GM21528 (cell line): ENCODE measurements around the gene GULP1.
"Not testable (repeated sequence)": the region's sequence is repeated elsewhere in the genome, so short reads cannot be mapped to it uniquely, and the experiment has no call there.

Experiments
- ATAC-seq: cut with Tn5 transposase; IDR thresholded peaks from one replicate; pipeline ENCODE4 v1.9.1; 2021; ENCODE audit warnings: mild to moderate bottlenecking, moderate library complexity; ENCODE audit not compliant: unreplicated experiment, low FRiP score

GULP1 gene, protein sequence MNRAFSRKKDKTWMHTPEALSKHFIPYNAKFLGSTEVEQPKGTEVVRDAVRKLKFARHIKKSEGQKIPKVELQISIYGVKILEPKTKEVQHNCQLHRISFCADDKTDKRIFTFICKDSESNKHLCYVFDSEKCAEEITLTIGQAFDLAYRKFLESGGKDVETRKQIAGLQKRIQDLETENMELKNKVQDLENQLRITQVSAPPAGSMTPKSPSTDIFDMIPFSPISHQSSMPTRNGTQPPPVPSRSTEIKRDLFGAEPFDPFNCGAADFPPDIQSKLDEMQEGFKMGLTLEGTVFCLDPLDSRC

GRCh38 chr2:188291617-188292347, at the start of gene GULP1:
GULP1 (plus strand) TSS chr2:188291874; CDS start chr2:188477703, 185,829 bp downstream.
- no peak for ATAC-seq

GRCh38 chr2:188243381-188243780, 48.3 kb upstream of the GULP1 start:
- no peak for ATAC-seq

DNA sequence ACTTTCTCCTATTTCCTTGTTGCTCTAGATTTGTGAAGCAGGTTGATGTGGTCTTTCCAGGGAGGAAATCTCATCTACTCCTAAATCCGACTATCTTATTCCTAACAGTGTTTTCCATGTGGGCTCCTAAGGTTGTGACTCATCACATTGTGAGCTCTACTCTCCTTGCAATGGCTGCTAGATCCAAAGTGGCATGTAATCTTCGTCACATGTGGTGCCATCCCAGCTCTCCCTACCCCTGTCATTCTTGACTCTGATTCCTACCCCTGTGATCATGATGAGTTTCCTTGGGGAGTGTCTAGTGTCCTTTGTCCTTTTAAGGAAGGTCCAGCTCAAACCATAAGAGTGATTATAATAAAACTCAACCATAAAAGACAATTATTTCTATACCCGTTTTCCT, 47.3 kb upstream of the GULP1 start:
- ATAC-seq = no peak

GRCh38 chr2:188245230-188245629, 46.4 kb upstream of the GULP1 start:
- no peak for ATAC-seq

DNA sequence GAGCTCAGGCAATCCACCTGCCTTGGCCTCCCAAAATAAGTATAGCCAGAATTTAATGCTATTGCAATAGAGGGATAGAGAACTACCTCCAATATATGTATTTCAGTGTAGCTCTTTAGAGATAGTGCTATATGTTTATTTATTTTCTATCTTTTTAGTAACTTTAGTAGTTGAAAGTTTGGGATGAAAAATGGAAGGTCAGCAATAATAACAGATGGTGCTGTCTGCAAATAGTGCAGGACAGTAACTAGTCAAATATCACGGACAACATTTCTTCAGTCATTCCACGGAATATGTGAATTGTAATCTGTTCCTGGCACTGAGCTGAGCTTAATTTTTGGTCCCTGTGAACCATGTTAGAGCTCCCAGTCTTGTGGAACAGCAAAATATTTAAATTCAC, 43.2 kb upstream of the GULP1 start:
- no peak for ATAC-seq

DNA sequence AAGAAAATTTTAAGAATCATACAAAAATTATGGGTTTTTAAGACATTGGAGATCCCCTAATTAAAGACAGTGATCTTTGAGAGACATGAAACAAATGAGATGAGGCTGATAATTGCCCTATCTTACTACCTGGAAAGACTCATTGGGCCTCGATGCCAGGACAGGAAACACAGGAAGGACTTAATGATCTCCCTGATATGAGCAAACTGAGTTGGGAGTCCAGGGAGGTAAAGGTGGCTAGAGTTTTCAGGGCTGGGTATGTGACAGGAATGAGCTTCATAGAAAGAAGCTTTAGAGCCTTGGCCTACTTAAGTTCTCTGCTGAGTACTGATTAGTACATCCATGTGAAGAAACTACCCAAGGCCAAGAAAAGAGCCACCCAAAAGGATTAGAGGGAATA, 40.6 kb upstream of the GULP1 start:
- ATAC-seq = no peak

DNA sequence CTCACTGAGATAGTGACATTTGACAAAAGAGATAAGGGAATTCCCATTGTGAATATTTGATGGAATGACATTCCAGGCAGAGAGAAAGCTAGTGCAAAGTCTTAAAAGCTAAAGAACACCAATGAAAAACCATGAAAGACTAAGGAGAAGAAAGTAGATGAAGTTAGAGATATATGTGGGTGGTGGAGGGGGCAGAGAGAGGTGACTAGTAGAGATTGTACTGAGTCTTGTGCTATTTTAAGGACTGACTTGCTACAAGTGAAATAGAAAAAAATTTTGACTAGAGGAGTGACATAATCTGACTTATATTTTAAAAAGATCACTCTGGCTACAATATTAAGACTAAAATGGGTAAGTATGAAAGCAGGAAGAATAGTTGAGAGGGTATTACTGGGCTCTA, 35.3 kb upstream of the GULP1 start:
- no peak for ATAC-seq

GRCh38 chr2:188265315-188265714, 26.4 kb upstream of the GULP1 start:
- no peak for ATAC-seq

- no peak for ATAC-seq
Observed at GRCh38 chr2:188267776-188268175, 23.9 kb upstream of the GULP1 start.

DNA sequence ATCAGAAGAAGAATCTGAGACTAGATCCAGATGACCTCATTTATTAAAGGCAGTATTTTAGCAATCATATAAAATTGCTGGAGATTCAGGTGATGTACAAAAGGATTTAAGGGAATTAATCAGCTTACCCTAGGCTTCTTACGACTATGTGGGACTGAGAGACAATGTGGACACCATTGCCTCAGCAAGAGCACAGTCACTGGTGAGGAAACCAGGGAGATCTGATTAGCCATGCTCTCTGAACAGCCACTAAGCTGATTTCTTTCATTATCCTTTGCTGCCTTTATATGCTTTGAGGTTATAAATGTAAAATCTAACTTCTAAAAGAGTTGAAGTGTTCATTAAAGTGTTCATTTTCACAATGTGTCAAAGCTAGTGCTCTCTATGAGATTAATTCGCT, 22.7 kb upstream of the GULP1 start:
- no peak for ATAC-seq

GRCh38 chr2:188272121-188272520, 19.6 kb upstream of the GULP1 start:
- ATAC-seq = no peak

DNA sequence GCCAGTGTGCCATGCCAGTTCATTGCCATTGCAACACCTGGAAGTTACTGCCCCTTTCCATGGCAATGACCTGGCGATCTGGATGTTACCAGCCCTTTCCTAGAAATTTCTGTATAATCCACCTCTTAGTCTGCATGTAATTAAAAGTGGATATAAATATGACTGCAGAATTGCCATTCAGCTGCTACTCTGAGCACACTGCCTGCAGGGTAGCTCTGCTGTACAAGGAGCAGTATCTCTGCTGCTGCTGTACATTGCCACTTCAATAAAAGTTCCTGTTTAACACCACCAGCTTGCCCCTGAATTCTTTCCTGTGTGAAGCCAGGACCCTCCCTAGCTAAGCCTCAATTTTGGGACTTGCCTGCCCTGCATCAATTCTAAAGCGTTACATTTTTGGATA, 17.4 kb upstream of the GULP1 start:
- no peak for ATAC-seq

DNA sequence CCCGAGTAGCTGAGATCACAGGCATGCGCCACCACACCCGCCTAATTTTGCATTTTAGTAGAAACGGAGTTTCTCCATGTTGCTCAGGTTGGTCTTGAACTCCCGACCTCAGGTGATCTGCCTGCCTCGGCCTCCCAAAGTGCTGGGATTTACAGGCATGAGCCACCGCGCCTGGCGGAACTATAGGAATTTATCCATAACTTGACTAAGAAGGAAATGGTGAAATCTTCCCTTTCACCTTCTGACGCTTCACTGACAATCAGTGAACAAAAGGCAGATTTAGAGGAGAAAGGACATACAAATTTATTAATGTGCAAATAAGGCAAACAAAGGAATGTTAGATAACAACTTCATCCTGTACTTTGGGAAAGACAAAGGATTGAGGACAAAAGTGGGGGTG, 15.4 kb upstream of the GULP1 start:
- ATAC-seq = no peak

DNA sequence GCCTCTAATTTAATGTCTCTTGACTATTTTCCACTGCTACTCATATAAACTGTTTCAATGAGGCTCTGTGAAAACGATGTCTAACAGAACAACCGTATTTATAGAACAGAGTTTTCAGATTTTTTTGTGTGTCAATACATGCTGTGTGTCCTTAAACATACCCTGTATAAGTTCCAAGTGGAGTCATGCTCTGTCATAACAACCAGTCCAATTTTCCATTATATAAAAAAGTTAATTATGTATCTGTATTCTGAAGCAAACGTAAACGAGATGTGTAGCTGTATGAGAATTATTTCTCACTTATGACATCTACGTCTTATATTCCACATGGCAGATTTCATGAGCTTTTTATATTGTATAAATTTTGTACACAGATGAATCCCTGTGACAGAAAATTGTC, 13.9 kb upstream of the GULP1 start:
- ATAC-seq = no peak

DNA sequence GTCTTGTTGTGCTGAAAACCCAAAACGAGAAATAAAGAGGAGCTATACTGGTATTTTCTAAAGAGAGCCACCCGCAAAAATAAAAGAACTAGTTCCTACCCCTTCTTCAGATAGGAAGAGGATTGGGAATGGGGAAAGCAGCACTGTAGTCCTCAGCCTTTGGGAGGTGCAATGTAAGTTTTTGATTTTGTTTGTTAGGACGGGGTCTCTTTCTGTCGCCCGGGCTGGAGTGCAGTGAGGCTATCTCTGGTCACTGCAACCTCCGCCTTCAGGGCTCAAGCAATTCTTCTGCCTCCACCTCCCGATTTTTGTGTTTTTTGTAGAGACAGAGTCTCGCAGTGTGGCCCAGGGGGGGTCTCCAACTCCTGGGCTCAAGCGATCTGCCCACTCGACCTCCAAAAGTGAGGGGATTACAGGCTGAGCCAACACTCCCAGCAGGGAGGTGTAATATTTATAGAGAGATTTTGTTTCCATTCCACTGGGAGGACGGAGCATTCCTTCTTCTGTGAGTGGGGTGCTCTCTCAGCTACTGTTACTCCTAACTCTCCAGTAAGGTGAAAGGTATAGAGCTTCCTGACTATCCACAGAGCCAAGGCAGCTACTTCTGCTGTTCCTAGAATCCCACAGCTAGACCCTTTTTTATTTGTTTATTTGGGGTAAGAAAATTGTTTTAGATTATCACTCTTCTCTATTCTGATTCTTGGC, 13.1 kb upstream of the GULP1 start:
- ATAC-seq = no peak

DNA sequence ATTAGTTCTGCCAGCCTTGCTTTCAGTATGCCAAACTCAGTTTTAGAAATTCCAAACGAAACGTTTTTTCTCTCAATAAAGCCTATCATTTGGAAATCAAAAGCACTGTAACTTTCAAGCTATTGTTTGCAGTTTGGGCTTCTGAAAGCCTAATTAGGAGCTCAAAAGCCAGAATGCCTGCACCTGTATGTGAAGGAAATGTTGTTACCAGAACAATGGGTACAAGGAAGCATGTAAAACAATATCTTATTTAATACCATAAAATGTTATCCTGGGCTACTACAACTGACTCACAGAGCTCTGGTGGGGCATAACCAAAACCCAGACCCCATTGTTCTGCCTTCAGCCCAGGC, 12.6 kb upstream of the GULP1 start:
- ATAC-seq = no peak

DNA sequence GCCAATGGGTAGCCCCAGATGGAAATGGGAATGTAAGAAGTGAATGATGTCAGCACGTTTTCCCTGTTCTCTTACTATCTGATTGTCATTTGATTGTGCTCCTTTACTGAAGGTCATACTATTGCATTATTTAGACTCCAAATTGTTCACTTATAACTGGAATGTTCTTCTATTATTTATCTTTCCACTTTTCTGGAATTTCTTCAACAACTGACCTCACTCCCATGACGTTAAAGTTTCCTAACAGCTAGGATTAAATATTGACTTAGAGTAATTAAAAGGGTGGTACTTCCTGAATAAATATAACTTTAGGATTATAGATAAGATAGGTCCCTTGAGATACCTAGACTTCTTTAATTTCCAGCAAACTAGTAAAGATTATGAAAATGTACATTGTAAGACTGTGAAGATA, 10.9 kb upstream of the GULP1 start:
- no peak for ATAC-seq

GRCh38 chr2:188282907-188283306, 8.8 kb upstream of the GULP1 start:
- no peak for ATAC-seq

GRCh38 chr2:188284251-188284650, 7.4 kb upstream of the GULP1 start:
- not testable (repeated sequence) for ATAC-seq

DNA sequence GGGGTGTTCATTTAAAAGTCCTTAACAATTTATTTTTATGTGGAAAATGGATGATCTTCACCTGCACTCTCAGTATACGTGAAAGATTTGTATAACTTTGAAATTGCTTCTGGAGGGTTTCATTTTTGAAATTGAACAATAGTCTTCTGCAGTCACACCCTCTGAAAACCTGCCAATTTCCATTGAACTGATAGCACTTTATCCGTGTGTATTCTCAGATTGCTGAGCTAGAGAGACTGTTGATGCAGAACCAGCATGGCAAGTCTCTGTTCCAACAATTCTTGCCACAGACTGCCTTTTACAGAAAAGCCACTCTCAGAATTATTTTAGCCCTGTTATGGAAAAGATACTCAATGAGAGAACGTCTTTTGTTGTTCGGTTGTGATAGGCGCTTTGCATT, 6.6 kb upstream of the GULP1 start:
- no peak for ATAC-seq

DNA sequence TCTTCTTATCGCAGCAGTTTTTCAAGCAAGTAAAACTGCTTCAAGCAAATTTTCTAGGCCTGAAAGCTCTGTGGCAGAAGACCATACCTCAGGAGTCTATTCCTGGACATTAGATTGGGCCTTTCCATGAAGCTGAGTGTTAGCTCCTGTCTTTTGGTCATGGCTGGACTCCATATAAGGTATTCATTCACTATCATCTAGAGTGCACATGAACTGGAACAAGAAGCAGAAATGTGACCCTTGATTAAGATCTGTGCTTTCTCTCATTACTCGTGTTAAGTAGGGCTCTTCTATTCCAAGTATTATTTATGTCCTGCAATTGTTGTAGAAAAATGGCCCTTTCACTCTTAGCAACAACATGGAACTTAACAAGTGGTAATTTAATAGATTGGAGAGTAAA, 5.9 kb upstream of the GULP1 start:
- ATAC-seq = no peak

DNA sequence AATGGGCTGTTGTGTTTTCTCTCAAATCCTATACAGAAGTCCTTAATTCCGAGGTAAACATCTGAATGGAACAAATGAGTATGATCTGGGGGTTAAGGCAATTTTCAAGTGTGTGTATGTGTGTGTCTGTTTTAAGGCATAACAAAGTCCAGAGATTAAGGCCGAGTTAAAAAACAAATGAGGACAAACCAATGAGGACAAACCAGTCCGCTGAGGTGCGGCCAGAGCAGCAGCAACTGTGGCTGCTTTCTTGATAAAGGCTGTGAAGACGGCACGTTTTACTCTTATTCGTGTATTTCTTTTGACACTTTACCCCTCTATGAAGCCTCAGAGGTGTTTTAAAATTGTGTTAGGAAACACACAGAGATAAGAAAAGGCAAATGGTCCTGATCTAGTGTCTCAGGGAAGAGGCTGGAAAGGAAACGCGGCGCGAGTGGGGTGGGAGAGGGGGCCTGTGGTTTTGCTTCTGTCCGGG, 495 bp upstream of the GULP1 start:
- no peak for ATAC-seq
